Gastrocnemius medialis (tissue), 4 donors: ENCODE results near the gene INTS15.

Experiments
- POLR2A ChIP-seq, 2 donors: fragments of 450-650 bp; IDR thresholded peaks; one replicate each; pipeline ENCODE4 v1.6.1; 2017; ENCODE audit warnings: antibody characterized with exemption in 2 of 2, mild to moderate bottlenecking in 2 of 2, moderate library complexity in 2 of 2
- TF ChIP-seq, protein P1 (sequence below), 5 experiments: fragments of 450-650 bp in 3 of 5; fragments of 200-600 bp in 2 of 5; sonication (generic) in 2 of 5; IDR thresholded peaks in 4 of 5; conservative IDR thresholded peaks in 1 of 5; 1 replicate in 4 of 5; 2 replicates in 1 of 5; pipeline ENCODE4 v1.5.1; 2016 to 2019; ENCODE audit warnings: antibody characterized with exemption in 5 of 5, mild to moderate bottlenecking in 3 of 5, moderate library complexity in 3 of 5

GRCh38 chr7:6567886-6568285 is 21.9 kb upstream of the INTS15 start:
- TF ChIP-seq, protein P1, sequence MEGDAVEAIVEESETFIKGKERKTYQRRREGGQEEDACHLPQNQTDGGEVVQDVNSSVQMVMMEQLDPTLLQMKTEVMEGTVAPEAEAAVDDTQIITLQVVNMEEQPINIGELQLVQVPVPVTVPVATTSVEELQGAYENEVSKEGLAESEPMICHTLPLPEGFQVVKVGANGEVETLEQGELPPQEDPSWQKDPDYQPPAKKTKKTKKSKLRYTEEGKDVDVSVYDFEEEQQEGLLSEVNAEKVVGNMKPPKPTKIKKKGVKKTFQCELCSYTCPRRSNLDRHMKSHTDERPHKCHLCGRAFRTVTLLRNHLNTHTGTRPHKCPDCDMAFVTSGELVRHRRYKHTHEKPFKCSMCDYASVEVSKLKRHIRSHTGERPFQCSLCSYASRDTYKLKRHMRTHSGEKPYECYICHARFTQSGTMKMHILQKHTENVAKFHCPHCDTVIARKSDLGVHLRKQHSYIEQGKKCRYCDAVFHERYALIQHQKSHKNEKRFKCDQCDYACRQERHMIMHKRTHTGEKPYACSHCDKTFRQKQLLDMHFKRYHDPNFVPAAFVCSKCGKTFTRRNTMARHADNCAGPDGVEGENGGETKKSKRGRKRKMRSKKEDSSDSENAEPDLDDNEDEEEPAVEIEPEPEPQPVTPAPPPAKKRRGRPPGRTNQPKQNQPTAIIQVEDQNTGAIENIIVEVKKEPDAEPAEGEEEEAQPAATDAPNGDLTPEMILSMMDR (IDR thresholded peaks at IDR 0.05 in 4 of 5, conservative IDR thresholded peaks at IDR 0.05 in 1 of 5): no peak
- TF ChIP-seq POLR2A (IDR thresholded peaks at IDR 0.05): no peak
